Measurements from ENCODE around the gene FPR2. TPM values are rescaled to one million over a fixed set of nuclear protein-coding genes. Genes with fewer than 3 reads are reported as not detected.
A peak's percentile ranks its signal among the peaks of the same experiment; 100 is the strongest.
"Not testable (repeated sequence)": the region's sequence is repeated elsewhere in the genome, so short reads cannot be mapped to it uniquely, and the experiment has no call there.

FPR2 gene
- polyA plus RNA-seq, 1 donor: 0.15 TPM

- no peak for DNase-seq
Measured at GRCh38 chr19:51739466-51740213, 21.3 kb upstream of the FPR2 start.

GRCh38 chr19:51740356-51740755 is 20.6 kb upstream of the FPR2 start:
- DNase-seq: no peak

- DNase-seq: no peak
Measured at GRCh38 chr19:51742789-51743188, 18.2 kb upstream of the FPR2 start.

GRCh38 chr19:51743405-51743804 is 17.6 kb upstream of the FPR2 start:
- no peak for DNase-seq

- DNase-seq: no peak
Measured at GRCh38 chr19:51746731-51747130, 14.2 kb upstream of the FPR2 start.

GRCh38 chr19:51749979-51750378 is 11.0 kb upstream of the FPR2 start:
- DNase-seq: no peak

- no peak for DNase-seq
Measured at GRCh38 chr19:51750400-51751094, 10.4 kb upstream of the FPR2 start.

- DNase-seq: no peak
Measured at GRCh38 chr19:51751655-51752054, 9.3 kb upstream of the FPR2 start, which contains the start of gene FPR1. Gene FPR1 (minus strand): TSS chr19:51751878. CDS start chr19:51746994, 4,884 bp downstream.

- DNase-seq: no peak
Measured at GRCh38 chr19:51754109-51754508, 6.9 kb upstream of the FPR2 start.

- no peak for DNase-seq
Measured at GRCh38 chr19:51754770-51755169, 6.2 kb upstream of the FPR2 start.

GRCh38 chr19:51755571-51755970 is 5.4 kb upstream of the FPR2 start:
- no peak for DNase-seq

- DNase-seq: no peak
Measured at GRCh38 chr19:51761696-51762095, 716 bp downstream of the FPR2 start.

- DNase-seq: no peak
Measured at GRCh38 chr19:51765086-51765485, 4.1 kb downstream of the FPR2 start.

- DNase-seq: no peak
Measured at GRCh38 chr19:51766461-51766860, 5.5 kb downstream of the FPR2 start.

GRCh38 chr19:51771376-51772130 is 10.6 kb downstream of the FPR2 start:
- no peak for DNase-seq

- no peak for DNase-seq
Measured at GRCh38 chr19:51772977-51773376, 12.0 kb downstream of the FPR2 start.

- not testable (repeated sequence) for DNase-seq
Measured at GRCh38 chr19:51776561-51776960, 15.6 kb downstream of the FPR2 start.

- peak; percentile 82 for DNase-seq
Measured at GRCh38 chr19:51777570-51778462, 16.8 kb downstream of the FPR2 start.

GRCh38 chr19:51779181-51779580 is 18.2 kb downstream of the FPR2 start:
- no peak for DNase-seq

- DNase-seq: no peak
Measured at GRCh38 chr19:51779703-51780102, 18.7 kb downstream of the FPR2 start.

GRCh38 chr19:51780270-51780669 is 19.3 kb downstream of the FPR2 start:
- no peak for DNase-seq

- DNase-seq: no peak
Measured at GRCh38 chr19:51781999-51782398, 21.0 kb downstream of the FPR2 start.

All from left kidney (tissue), 2 donors.